Fibroblast of lung (primary cell): ENCODE results near the gene LSR.

Source experiments
- EZH2 ChIP-seq: IDR thresholded peaks from 2 replicates; pipeline ENCODE4 v1.5.1; 2012; ENCODE audit warnings: low read length, control low read depth, mild to moderate bottlenecking; ENCODE audit errors: missing control alignments
- TF ChIP-seq, protein P1 (sequence below), 2 donors: IDR thresholded peaks in 1 of 2; conservative IDR thresholded peaks in 1 of 2; 1 replicate in 1 of 2; 2 replicates in 1 of 2; pipeline ENCODE4 v1.5.1; 2011 to 2012; ENCODE audit warnings: low read length in 2 of 2, control low read depth in 1 of 2, inconsistent platforms in 1 of 2, low read depth in 1 of 2, mild to moderate bottlenecking in 1 of 2

DNA sequence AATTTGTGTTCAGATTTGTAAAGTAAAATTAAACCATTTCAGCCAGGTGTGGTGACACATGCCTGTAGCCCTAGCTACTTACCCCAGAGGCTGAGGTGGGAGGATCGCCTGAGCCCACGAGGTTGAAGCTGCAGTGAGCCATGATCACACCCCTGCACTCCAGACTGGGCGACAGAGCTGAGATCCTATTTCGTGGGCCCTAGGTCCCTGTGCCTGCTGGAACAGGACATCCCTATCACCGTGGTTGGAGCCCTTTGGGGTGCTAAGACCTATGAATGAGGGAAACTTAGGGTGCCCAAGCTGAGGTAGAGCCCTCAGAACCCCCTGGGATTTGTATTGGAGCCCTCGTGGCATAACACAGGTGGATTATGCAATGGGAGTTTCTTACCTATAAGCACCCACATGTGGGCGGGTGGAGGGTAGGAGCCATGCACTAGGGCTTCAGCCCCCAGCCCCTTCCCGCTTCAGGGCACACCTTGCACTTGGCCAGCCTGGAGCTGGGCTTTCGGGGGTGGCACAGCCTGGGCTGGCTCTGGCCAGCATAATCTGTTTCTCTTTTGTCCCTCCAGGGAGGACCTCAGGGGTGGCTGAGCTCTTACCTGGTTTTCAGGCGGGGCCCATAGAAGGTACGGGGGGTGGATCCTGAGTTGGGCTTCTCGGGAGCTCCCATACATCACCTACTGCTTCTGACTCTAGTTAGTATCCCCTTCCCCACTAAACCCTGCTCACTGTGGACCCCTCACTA is 12.7 kb downstream of the LSR start:
- TF ChIP-seq, protein P1, sequence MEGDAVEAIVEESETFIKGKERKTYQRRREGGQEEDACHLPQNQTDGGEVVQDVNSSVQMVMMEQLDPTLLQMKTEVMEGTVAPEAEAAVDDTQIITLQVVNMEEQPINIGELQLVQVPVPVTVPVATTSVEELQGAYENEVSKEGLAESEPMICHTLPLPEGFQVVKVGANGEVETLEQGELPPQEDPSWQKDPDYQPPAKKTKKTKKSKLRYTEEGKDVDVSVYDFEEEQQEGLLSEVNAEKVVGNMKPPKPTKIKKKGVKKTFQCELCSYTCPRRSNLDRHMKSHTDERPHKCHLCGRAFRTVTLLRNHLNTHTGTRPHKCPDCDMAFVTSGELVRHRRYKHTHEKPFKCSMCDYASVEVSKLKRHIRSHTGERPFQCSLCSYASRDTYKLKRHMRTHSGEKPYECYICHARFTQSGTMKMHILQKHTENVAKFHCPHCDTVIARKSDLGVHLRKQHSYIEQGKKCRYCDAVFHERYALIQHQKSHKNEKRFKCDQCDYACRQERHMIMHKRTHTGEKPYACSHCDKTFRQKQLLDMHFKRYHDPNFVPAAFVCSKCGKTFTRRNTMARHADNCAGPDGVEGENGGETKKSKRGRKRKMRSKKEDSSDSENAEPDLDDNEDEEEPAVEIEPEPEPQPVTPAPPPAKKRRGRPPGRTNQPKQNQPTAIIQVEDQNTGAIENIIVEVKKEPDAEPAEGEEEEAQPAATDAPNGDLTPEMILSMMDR (conservative IDR thresholded peaks at IDR 0.05 in 1 of 2, IDR thresholded peaks at IDR 0.05 in 1 of 2; ENCODE audit: low read depth in 1 of 2, low read length in 2 of 2) = no peak
- no peak for TF ChIP-seq EZH2
